ENCODE data around the gene SOCS6. TPM values are rescaled to one million over a fixed set of nuclear protein-coding genes. Genes with fewer than 3 reads are reported as not detected.

SOCS6 gene
- total and polyA plus RNA-seq, 8 donors = 4.4 to 56.7 (median 14.0) TPM

DNA sequence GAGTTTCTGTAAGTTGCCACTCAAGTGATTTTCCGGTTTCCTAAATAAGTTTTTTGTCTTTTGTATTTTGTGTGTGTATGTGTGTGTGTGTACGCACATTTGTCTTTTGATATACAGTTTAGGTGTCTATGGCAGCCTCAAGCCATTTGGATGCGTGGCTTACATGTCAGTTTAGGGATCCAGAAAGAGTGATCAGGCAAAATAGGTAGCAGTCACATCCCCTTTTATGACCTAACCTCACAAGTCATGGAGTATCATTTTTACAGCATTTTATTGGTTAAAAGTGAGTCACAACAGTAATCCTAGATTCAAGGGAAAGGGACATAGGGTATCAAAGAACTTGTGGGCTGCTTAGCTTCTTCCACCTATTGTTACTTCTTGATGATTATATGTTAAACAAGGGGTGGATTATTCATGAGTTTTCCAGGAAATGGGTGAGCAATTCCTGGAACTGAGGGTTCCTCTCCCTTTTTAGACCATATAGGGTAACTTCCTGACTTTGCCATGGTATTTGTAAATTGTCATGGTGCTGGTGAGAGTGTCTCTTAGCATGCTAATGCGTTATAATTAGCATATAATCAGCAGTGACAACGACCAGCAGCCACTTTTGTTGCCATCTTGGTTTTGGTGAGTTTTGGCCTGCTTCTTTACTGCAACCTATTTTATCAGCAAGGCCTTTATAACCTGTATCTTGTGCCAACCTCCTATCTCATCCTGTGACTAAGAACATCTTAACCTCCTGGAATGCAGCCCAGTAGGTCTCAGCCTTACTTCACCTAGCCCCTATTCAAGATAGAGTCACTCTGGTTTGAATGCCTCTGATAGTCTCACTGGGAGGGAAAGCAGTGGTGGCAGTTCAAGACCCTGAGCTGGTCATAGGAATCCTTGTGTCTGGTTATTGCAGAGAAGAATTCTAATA lies 8.6 kb upstream of the SOCS6 start:
- Histone ChIP-seq H3K27me3 (no peaks in the 10 kb centered on the region), H3K4me1 (peaks cover 0 to 8% (median 0%) of the 10 kb centered on the region in 4 donors), H3K27ac (no peak overlapping the region), H3K9me3 (peaks cover 0 to 6% (median 0%) of the 10 kb centered on the region in 4 donors), H3K4me3 (no peak overlapping the region), H3K36me3 (no peaks in the 10 kb centered on the region)
- TF ChIP-seq POLR2AphosphoS5 (IDR thresholded peaks at IDR 0.05) (peak in 2 of 3 donors; percentile 38 to 67), CTCF (IDR thresholded peaks at IDR 0.05) (no peak)
- intact Hi-C loops (cut with DNase I; ENCODE audit: low total_unique reads) = no loop called here
- 68 to 80% (median 80%) methylated on average over 5 of the region's 5 CpGs for WGBS, 5 donors
- DNase-seq = peak in 1 of 2 donors; percentile 44

DNA sequence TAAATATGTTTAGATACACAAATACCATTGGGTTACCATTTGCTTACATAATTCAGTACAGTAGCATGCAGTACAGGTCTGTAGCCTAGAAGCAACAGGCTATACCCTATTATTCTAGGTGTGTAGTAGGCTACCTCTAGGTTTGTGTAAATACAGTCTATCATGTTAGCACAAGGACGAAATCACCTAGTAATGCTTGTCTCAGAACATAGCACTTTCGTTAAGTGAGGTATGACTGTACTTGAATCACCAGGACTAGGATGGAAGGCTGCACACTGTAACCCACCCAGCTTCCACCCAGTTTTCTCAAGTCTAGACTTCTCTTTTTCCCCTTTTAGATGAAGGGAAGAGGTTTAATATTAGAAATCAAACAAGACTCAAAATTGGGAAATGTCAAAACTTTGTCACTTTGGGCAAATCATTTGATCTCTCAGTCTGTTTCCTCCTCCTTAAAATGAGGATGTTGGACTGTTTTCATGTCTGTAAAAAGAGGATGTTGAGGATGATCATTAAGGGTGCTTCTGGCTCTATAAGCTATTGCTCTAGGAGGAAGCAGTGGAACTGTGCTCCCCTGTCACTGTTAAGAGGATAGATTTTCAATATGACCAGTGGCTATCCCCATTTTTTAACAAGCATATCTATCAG lies 3.7 kb upstream of the SOCS6 start:
- DNase-seq = no peak
- intact Hi-C loops (cut with DNase I; ENCODE audit: low total_unique reads) = no loop called here
- H3K4me3 ChIP-seq = no peak overlapping the region
- H3K36me3 ChIP-seq = no peaks in the 10 kb centered on the region
- H3K27ac ChIP-seq = no peak overlapping the region
- H3K9me3 ChIP-seq = peaks cover 0 to 6% (median 0%) of the 10 kb centered on the region in 4 donors
- TF ChIP-seq POLR2A (IDR thresholded peaks at IDR 0.05) = no peak
- no peak for TF ChIP-seq CTCF (IDR thresholded peaks at IDR 0.05)
- no peak for TF ChIP-seq POLR2AphosphoS5 (IDR thresholded peaks at IDR 0.05)
- TF ChIP-seq EP300 (IDR thresholded peaks at IDR 0.05) = no peak
- WGBS, 5 donors = 22 to 56% (median 43%) methylated on average over 2 of the region's 2 CpGs
- peaks cover 0 to 37% (median 10%) of the 10 kb centered on the region in 4 donors for H3K4me1 ChIP-seq
- H3K27me3 ChIP-seq = no peaks in the 10 kb centered on the region

DNA sequence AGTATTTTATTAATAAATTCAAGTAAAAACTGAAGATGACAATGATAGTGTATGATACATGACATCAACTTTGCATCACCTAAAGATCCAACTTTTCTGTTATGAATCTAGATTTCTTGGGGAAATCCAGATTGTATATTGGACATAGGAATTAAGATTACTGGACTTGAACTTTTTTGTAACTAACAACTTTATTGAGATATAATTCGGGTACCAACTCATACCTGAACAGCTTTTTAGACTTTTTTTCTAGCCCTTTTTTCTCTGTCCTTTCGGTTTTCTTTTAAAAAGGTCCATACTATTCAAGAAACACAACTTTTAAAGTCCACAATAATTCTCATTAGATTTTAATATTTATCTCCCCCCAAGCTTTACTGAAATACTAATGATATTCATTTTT lies 1.1 kb upstream of the SOCS6 start:
- Histone ChIP-seq H3K4me3 (peak overlapping the region in 1 of 4 donors; percentile 77), H3K36me3 (no peaks in the 10 kb centered on the region), H3K4me1 (peaks cover 23 to 62% (median 34%) of the 10 kb centered on the region in 4 donors), H3K27ac (peak overlapping the region in 2 of 5 donors; percentile 94), H3K9me3 (no peaks in the 10 kb centered on the region), H3K27me3 (no peaks in the 10 kb centered on the region)
- intact Hi-C loops (cut with DNase I; ENCODE audit: low total_unique reads) = no loop called here
- no peak for TF ChIP-seq POLR2AphosphoS5 (IDR thresholded peaks at IDR 0.05)
- no peak for TF ChIP-seq CTCF (IDR thresholded peaks at IDR 0.05)
- no peak for TF ChIP-seq POLR2A (IDR thresholded peaks at IDR 0.05)
- TF ChIP-seq EP300 (IDR thresholded peaks at IDR 0.05) = no peak
- 86 to 95% (median 89%) methylated on average over 2 of the region's 2 CpGs for WGBS, 5 donors
- no peak for DNase-seq

DNA sequence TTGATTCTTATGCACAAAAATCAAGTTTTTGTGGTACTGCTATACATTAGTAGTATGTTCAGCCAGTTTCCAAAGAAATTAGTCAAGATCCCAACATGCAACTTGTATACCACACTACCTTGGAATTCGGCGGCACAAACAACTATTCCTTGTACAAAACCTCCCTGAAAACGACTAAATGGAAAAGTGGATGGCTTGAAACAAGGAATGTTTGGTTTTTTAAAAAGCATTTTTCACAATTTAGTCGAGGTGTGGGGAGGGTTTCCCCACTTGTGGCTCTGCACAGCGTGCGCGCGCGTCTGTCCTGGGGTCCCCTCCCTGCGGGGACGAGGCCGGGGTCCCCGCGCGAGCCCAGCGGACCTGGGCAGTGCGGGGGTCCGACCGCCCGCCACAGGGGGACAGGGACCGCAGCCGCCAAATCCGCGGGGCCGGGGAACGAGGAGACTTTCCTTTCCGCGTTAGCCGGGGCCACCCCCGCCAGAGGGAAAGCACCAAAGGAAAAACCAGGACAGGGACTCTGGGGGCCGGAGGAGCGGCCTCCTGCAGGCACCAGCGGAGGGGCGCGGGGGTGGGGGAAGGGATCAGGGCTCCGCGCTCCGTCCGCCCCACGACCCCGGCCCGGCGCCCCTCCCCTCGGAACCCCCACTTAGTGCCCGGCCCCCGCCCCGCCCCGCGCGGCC lies 534 bp upstream of the SOCS6 start:
- intact Hi-C loops (cut with DNase I; ENCODE audit: low total_unique reads) = no loop called here
- peak; percentile 53 to 77 for DNase-seq
- H3K27ac ChIP-seq = peak overlapping the region; percentile 85 to 94 (median 91)

More for the DNA sequence above, 534 bp upstream of the SOCS6 start:
- H3K4me1 ChIP-seq = peaks cover 23 to 68% (median 39%) of the 10 kb centered on the region in 4 donors
- TF ChIP-seq POLR2A (IDR thresholded peaks at IDR 0.05) (no peak), EP300 (IDR thresholded peaks at IDR 0.05) (no peak), POLR2AphosphoS5 (IDR thresholded peaks at IDR 0.05) (no peak), CTCF (IDR thresholded peaks at IDR 0.05) (no peak)
- H3K9me3 ChIP-seq = no peaks in the 10 kb centered on the region
- H3K27me3 ChIP-seq = no peaks in the 10 kb centered on the region
- WGBS, 5 donors = 3 to 6% (median 3%) methylated on average over 14 to 49 of the region's 50 CpGs
- H3K36me3 ChIP-seq = no peaks in the 10 kb centered on the region
- H3K4me3 ChIP-seq = peak overlapping the region; percentile 68 to 81 (median 76)
